ENCODE measurements around the gene COX7C. TPM values are rescaled to one million over a fixed set of nuclear protein-coding genes. Genes with fewer than 3 reads are reported as not detected.
"Not testable (repeated sequence)": the region's sequence is repeated elsewhere in the genome, so short reads cannot be mapped to it uniquely, and the experiment has no call there.

Gene COX7C
- total RNA-seq (100 to 1,000 TPM; 328 to 560 TPM), polyA plus RNA-seq (ENCODE audit: insufficient read length in 2 of 2) (1,000 to 10,000 TPM; 1,033 to 1,034 TPM)
- long read RNA-seq, donor 1, transcript COX7C-203 (2 exons, 1,584 nt): minor isoform, 6 of 703 reads
- long read RNA-seq, donor 1, transcript COX7C-205 (3 exons, 369 nt): minor isoform, 70 of 703 reads
- long read RNA-seq, donor 1, transcript COX7C-201 (3 exons, 666 nt): major isoform, 501 of 703 reads
- long read RNA-seq, donor 1, partial matches to known transcripts: 52 of 703 reads
- long read RNA-seq, donor 1, other reads (novel, unspliced or antisense): 74 of 703 reads
- long read RNA-seq, donor 2, transcript COX7C-205 (3 exons, 369 nt): minor isoform, 16 of 321 reads
- long read RNA-seq, donor 2, transcript COX7C-201 (3 exons, 666 nt): major isoform, 259 of 321 reads
- long read RNA-seq, donor 2, transcript COX7C-203 (2 exons, 1,584 nt): minor isoform, 6 of 321 reads
- long read RNA-seq, donor 2, partial matches to known transcripts: 14 of 321 reads
- long read RNA-seq, donor 2, other reads (novel, unspliced or antisense): 26 of 321 reads
- long read RNA-seq, donor 3, transcript COX7C-205 (3 exons, 369 nt): minor isoform, 25 of 306 reads
- long read RNA-seq, donor 3, transcript COX7C-201 (3 exons, 666 nt): major isoform, 238 of 306 reads
- long read RNA-seq, donor 3, partial matches to known transcripts: 12 of 306 reads
- long read RNA-seq, donor 3, other reads (novel, unspliced or antisense): 27 of 306 reads
- long read RNA-seq, donor 4, transcript COX7C-203 (2 exons, 1,584 nt): minor isoform, 8 of 932 reads
- long read RNA-seq, donor 4, transcript COX7C-201 (3 exons, 666 nt): major isoform, 706 of 932 reads
- long read RNA-seq, donor 4, transcript COX7C-205 (3 exons, 369 nt): minor isoform, 86 of 932 reads
- long read RNA-seq, donor 4, partial matches to known transcripts: 54 of 932 reads
- long read RNA-seq, donor 4, other reads (novel, unspliced or antisense): 78 of 932 reads

GRCh38 chr5:86617756-86618576 lies at the start of gene COX7C:
TSS of gene COX7C (plus strand) at chr5:86617941. CDS start at chr5:86618056, 115 bp downstream.
- Histone ChIP-seq H3K27me3 (ENCODE audit: control insufficient read depth, insufficient read depth, low read length) (no peaks in the 10 kb centered on the region), H3K36me3 (ENCODE audit: control insufficient read depth, insufficient read depth, low read length) (peaks cover 4% of the 10 kb centered on the region), H3K4me1 (ENCODE audit: control insufficient read depth, insufficient read depth, low read length) (peaks cover 9% of the 10 kb centered on the region), H3K9me3 (ENCODE audit: control insufficient read depth, insufficient read depth, low read length) (no peaks in the 10 kb centered on the region), H3K4me3 (ENCODE audit: low read depth, low read length) (peak within 1 kb of the TSS; percentile 100), H3K27ac (ENCODE audit: low read depth, low read length) (peak within 1 kb of the TSS; percentile 90)
- peak; percentile 96 to 100 (median 98) for DNase-seq (ENCODE audit: low read depth in 4 of 6, low spot score in 6 of 6)
- 0% methylated on average over 31 of the region's 41 CpGs for WGBS (ENCODE audit: insufficient coverage)

GRCh38 chr5:86569522-86570426 lies 48.0 kb upstream of the COX7C start:
- H3K4me1 ChIP-seq (ENCODE audit: control insufficient read depth, insufficient read depth, low read length); H3K36me3 ChIP-seq (ENCODE audit: control insufficient read depth, insufficient read depth, low read length); H3K27ac ChIP-seq (ENCODE audit: low read depth, low read length); DNase-seq (ENCODE audit: low read depth in 4 of 6, low spot score in 6 of 6); H3K27me3 ChIP-seq (ENCODE audit: control insufficient read depth, insufficient read depth, low read length); H3K4me3 ChIP-seq (ENCODE audit: low read depth, low read length); H3K9me3 ChIP-seq (ENCODE audit: control insufficient read depth, insufficient read depth, low read length): not testable (repeated sequence)
- 96% methylated on average over 28 of the region's 44 CpGs for WGBS (ENCODE audit: insufficient coverage)

GRCh38 chr5:86570427-86571083 lies 47.2 kb upstream of the COX7C start:
- Histone ChIP-seq H3K27me3 (ENCODE audit: control insufficient read depth, insufficient read depth, low read length) (no peaks in the 10 kb centered on the region), H3K27ac (ENCODE audit: low read depth, low read length) (no peak overlapping the region), H3K4me1 (ENCODE audit: control insufficient read depth, insufficient read depth, low read length) (no peaks in the 10 kb centered on the region), H3K9me3 (ENCODE audit: control insufficient read depth, insufficient read depth, low read length) (no peaks in the 10 kb centered on the region), H3K4me3 (ENCODE audit: low read depth, low read length) (no peak overlapping the region), H3K36me3 (ENCODE audit: control insufficient read depth, insufficient read depth, low read length) (no peaks in the 10 kb centered on the region)
- no peak for DNase-seq (ENCODE audit: low read depth in 4 of 6, low spot score in 6 of 6)
- WGBS (ENCODE audit: insufficient coverage): 94% methylated on average over 15 of the region's 20 CpGs

GRCh38 chr5:86571109-86571508 lies 46.6 kb upstream of the COX7C start:
- H3K4me1 ChIP-seq (ENCODE audit: control insufficient read depth, insufficient read depth, low read length); H3K4me3 ChIP-seq (ENCODE audit: low read depth, low read length); H3K9me3 ChIP-seq (ENCODE audit: control insufficient read depth, insufficient read depth, low read length); H3K27me3 ChIP-seq (ENCODE audit: control insufficient read depth, insufficient read depth, low read length); H3K27ac ChIP-seq (ENCODE audit: low read depth, low read length); H3K36me3 ChIP-seq (ENCODE audit: control insufficient read depth, insufficient read depth, low read length); DNase-seq (ENCODE audit: low read depth in 4 of 6, low spot score in 6 of 6): not testable (repeated sequence)
- WGBS (ENCODE audit: insufficient coverage): 92% methylated on average over 8 of the region's 12 CpGs

GRCh38 chr5:86572825-86573517 lies 44.8 kb upstream of the COX7C start:
- no peaks in the 10 kb centered on the region for H3K36me3 ChIP-seq (ENCODE audit: control insufficient read depth, insufficient read depth, low read length)
- H3K27me3 ChIP-seq (ENCODE audit: control insufficient read depth, insufficient read depth, low read length): no peaks in the 10 kb centered on the region
- no peak overlapping the region for H3K27ac ChIP-seq (ENCODE audit: low read depth, low read length)
- no peaks in the 10 kb centered on the region for H3K4me1 ChIP-seq (ENCODE audit: control insufficient read depth, insufficient read depth, low read length)
- H3K9me3 ChIP-seq (ENCODE audit: control insufficient read depth, insufficient read depth, low read length): no peaks in the 10 kb centered on the region
- H3K4me3 ChIP-seq (ENCODE audit: low read depth, low read length): no peak overlapping the region
- WGBS (ENCODE audit: insufficient coverage): 83% methylated on average over 2 of the region's 7 CpGs
- no peak for DNase-seq (ENCODE audit: low read depth in 4 of 6, low spot score in 6 of 6)

- Histone ChIP-seq H3K27me3 (ENCODE audit: control insufficient read depth, insufficient read depth, low read length) (no peaks in the 10 kb centered on the region), H3K9me3 (ENCODE audit: control insufficient read depth, insufficient read depth, low read length) (no peaks in the 10 kb centered on the region), H3K27ac (ENCODE audit: low read depth, low read length) (no peak overlapping the region), H3K4me3 (ENCODE audit: low read depth, low read length) (no peak overlapping the region), H3K36me3 (ENCODE audit: control insufficient read depth, insufficient read depth, low read length) (no peaks in the 10 kb centered on the region), H3K4me1 (ENCODE audit: control insufficient read depth, insufficient read depth, low read length) (no peaks in the 10 kb centered on the region)
- no peak for DNase-seq (ENCODE audit: low read depth in 4 of 6, low spot score in 6 of 6)
- 95% methylated on average over 2 of the region's 3 CpGs for WGBS (ENCODE audit: insufficient coverage)
Observed at GRCh38 chr5:86579502-86579901, 38.2 kb upstream of the COX7C start.

- DNase-seq (ENCODE audit: low read depth in 4 of 6, low spot score in 6 of 6): peak in 1 of 6 donors; percentile 9
- Histone ChIP-seq H3K27ac (ENCODE audit: low read depth, low read length) (no peak overlapping the region), H3K36me3 (ENCODE audit: control insufficient read depth, insufficient read depth, low read length) (no peaks in the 10 kb centered on the region), H3K9me3 (ENCODE audit: control insufficient read depth, insufficient read depth, low read length) (no peaks in the 10 kb centered on the region), H3K4me1 (ENCODE audit: control insufficient read depth, insufficient read depth, low read length) (no peaks in the 10 kb centered on the region), H3K4me3 (ENCODE audit: low read depth, low read length) (no peak overlapping the region), H3K27me3 (ENCODE audit: control insufficient read depth, insufficient read depth, low read length) (no peaks in the 10 kb centered on the region)
Observed at GRCh38 chr5:86596476-86596875, 21.3 kb upstream of the COX7C start.

GRCh38 chr5:86605881-86606280 lies 11.9 kb upstream of the COX7C start:
- DNase-seq (ENCODE audit: low read depth in 4 of 6, low spot score in 6 of 6): no peak
- WGBS (ENCODE audit: insufficient coverage): no CpG with 5 or more reads among the region's 3 CpGs
- Histone ChIP-seq H3K36me3 (ENCODE audit: control insufficient read depth, insufficient read depth, low read length) (no peaks in the 10 kb centered on the region), H3K9me3 (ENCODE audit: control insufficient read depth, insufficient read depth, low read length) (no peaks in the 10 kb centered on the region), H3K27me3 (ENCODE audit: control insufficient read depth, insufficient read depth, low read length) (no peaks in the 10 kb centered on the region), H3K27ac (ENCODE audit: low read depth, low read length) (no peak overlapping the region), H3K4me1 (ENCODE audit: control insufficient read depth, insufficient read depth, low read length) (no peaks in the 10 kb centered on the region), H3K4me3 (ENCODE audit: low read depth, low read length) (no peak overlapping the region)
